GM21526 (cell line): ENCODE measurements around the gene PSMA6.

Experiments used
- ATAC-seq: cut with Tn5 transposase; IDR thresholded peaks from one replicate; pipeline ENCODE4 v1.9.1; 2021; ENCODE audit warnings: moderate library complexity; ENCODE audit not compliant: unreplicated experiment, low FRiP score

PSMA6 gene

DNA sequence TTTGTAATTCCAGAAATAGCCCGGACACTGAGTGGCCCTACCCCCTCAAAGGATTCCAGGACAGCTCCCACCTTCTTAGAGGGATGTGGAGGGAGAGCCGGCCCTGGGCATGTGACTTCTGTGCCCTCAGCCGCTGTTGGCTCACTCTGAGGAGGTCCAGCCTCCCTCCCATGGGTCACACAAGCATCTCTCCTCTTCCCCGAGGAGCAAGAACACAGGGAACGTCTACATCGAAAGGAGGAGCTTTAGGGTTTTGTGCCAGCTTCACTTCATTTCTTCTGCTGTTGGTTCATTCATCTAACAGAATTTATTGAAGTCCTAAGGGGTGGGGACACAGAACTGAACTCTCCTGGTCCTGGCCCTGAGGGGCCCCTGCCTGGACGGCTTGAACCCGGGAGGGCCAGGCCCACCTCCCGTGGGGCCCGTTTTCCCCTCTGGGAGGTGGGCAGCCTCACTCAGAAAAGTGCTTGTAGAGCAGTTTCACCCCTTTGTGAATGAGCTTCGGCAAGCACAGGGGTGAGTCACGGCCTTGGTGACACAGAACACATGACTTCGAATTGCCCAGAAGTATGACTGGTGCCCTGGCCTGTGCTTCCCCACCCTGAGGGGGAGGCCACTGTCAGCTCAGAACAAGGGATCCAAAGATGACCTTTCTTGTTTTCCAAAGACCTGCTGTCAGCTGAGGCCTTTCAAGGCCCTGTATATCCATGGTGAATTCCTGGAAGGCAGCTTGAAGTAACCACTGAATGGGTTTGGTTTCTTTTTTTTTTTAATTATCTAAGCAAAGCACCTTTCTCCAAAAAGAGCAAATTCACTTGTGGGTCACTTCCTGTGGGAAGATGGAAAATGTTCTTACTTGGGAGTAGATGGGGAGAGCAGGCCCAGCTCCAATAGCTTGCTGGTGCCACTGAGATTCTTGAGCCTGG is 73.2 kb downstream of the PSMA6 start:
- no peak for ATAC-seq

DNA sequence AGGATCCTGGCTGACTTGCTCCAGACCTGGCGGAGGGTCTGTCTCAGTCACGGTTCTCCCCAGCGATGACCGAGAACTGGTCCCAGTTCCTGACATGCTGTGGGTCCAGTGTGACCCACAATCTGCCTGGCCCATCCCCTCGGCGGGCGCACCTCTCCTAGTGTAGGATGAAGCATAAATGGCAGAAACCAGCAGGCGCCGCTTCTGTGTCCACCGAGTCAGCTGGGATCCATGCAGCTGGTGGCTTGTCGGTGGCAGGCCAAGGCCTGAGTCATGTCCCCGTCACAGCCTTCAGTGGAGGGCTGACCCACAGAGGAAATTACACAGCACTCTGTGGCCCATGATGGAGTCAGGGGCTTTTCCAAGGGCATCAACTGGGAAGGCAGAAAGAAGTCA is 73.9 kb downstream of the PSMA6 start:
- ATAC-seq: no peak

GRCh38 chr14:35366521-35366976 is 74.4 kb downstream of the PSMA6 start:
- ATAC-seq: no peak

DNA sequence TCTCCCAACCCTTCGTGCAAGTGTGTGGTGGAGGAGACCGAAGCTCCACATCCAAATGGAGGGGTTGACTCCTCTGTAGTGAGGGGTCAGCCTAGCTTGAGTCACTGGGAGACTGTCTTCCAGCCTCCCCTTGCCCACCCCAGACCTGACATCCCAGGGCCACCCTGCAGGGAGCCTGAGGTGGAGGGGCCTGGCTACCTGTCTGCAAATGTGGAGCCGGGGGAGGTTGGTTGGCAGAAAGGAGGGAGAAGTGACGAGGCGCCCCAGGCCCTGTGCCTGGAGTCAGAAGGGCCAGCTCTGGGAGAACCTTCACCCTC is 74.8 kb downstream of the PSMA6 start:
- ATAC-seq: no peak
